GM21381 (cell line): ENCODE data around the gene REC8.

ENCODE experiments used
- ATAC-seq: cut with Tn5 transposase; IDR thresholded peaks from one replicate; pipeline ENCODE4 v1.9.1; 2021; ENCODE audit warnings: mild to moderate bottlenecking, moderate library complexity; ENCODE audit not compliant: unreplicated experiment

Gene REC8

DNA sequence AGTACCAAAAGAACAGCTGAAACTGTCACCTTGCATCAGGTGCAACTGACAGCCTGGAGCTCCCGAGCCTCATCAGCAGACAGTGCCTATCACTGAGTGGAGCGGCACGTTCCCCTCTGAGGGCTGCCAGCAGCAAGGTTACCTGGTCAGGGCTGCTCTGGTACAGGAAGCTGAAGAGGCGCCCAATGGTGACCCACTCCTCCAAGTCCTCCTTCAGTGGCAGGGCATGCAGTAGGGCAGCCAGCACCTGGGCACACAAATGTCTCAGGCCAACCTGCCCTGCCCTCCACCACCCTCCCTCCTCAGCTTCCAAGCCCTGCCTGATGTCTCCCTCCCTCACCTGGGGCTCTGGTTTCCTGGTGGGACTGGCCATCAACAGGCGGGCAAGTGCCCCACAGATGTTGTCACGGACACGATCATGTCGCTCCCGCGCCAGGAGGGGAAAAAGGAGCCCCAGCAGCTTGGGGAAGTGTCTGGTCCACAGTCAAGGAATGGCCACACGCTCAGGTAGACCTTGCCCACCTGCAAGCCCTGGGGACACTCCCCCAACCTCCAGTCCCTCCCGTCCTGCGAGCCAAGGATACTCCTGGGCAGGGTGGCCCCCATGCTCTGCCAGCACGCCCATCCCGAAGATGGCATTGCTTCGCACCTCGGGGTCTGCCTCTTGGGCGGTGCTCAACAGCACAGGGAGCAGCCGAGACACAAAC lies 9.6 kb downstream of the REC8 start:
- no peak for ATAC-seq

DNA sequence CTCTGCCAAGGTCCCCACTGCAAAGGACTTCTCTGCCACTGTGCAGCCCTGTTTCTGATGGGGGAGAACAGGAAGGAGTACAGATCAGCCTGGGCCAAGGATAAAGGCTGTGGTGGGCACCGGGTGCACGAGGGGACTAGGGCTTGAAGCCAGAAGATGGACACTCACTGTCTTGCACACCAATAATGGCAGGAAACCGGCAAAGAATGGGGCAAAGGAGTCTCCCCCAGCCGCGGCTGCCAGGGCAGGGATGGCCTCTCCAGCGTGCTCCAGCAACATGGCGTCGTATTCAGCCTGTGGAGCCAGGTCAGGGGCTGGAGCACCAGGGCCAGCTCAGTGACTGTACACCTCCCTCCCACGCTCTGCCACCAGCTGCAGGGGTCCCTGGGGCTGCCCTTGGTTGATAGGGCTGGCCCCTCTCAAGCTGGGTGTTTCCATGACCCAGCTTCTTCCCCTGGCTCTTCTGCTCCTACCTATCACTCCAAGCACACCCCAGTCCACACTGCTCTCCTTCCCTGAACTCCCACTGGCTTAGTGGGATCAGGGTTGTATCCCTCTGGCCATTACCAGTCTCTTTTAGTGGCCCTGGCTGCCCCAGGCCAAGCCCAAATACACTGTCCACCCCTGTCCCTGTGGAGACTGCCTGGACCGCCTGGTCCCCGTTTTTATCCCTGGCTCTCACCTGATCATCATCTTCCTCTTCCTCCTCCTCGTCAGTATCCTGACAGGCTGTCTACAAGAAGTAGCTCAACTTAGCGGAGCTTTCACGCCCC lies 10.4 kb downstream of the REC8 start:
- ATAC-seq, result no peak

DNA sequence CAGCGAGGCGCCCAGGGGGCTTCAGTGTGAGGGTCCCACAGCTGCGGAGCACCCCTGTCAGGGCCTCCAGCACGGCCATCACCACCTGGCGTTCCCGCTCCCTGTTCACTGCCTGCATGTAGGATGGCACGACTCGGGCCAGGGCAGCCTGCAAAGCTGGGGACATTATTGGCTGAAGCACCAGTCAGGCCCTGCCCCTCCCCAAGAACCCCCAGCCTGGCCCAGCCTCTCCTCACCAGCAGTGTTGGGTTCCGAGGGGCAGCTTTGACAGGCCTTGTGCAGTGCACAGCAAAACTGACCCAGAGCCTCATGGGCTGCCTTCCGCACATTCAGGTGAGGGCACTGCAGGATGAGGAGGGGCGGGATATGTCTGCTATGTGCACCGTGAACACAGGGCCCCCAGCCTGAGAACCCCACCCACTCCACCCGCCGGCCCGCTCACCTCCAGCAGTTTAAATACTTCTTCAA lies 11.2 kb downstream of the REC8 start:
- ATAC-seq, result no peak

DNA sequence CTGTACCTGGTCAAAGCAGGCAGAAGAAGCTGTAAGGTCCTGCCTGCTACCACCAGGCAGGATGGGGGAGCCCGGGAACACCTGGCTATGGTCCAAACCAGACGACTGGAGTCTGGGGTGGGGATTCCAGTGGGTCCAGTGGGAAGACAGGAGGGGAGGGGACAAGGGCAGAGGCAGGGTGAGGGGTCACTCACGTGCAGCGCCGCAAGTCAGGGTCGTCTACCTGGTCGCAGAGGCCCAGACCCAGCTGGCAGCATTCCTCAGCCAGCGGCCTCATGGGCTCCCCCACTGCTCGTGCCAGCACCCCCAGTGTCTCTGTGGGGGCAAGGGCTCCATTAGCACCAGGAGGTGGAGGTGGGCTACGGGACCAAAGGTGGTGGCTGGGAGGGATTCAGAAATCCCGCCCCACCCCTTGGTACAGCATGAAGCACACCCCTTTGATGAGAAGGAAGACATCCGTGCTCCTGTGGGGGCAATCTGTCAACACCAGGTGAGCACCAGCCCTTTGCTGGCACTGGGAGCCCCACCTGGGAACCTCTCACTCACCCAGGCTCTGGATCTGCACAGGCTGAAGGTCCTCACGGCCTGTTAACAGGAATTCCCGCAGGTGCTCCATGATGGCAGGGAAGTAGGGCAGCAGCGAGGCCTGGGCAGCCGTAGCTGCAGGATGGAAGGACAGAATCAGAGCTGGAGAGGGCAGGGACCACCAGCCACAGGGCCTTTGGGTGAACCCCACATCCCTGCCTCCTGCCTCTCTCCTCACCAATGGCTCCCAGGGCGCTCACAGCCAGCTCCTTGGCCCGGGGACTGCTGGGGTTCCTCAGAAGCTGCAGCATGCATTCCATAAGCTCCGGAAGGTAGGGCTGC lies 12.5 kb downstream of the REC8 start:
- no peak for ATAC-seq

DNA sequence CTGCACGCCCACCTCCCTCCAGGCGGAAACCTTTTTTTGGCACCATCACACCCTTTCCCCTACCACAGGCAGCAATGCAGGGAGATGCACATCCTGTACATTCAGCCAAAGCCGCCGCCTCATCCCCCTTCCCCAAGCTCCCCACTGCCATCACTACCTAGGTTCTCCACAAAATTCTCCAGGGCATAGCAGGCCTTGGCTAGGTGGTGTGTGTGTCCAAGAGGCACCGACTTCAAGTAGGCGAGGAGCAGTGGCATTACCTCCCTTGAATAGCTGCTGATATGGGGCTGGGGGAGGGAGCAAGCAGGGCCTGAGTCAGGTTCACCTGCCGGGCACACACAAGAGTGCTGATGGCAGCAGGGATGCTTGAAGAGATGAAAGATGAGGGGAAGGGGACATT lies 13.1 kb downstream of the REC8 start:
- ATAC-seq, result no peak

DNA sequence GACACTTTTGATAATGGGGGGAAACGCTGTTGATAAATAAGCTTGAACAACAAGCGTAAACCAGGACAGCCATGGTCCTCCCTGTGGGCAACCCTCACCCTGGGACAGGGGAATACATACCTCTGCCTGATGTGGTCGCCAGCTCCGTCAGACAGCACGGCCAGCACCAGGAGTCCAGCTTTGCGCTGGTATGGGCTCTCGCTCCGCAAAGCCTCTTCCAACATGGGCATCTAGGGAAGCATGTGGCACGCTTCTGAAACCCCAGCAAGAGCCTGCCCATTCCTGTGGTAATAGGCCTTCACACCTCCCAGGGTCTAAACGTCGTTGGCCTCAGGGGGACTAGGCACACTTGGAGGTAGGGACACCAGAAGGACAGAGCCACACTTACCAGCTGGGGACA lies 13.9 kb downstream of the REC8 start:
- no peak for ATAC-seq

DNA sequence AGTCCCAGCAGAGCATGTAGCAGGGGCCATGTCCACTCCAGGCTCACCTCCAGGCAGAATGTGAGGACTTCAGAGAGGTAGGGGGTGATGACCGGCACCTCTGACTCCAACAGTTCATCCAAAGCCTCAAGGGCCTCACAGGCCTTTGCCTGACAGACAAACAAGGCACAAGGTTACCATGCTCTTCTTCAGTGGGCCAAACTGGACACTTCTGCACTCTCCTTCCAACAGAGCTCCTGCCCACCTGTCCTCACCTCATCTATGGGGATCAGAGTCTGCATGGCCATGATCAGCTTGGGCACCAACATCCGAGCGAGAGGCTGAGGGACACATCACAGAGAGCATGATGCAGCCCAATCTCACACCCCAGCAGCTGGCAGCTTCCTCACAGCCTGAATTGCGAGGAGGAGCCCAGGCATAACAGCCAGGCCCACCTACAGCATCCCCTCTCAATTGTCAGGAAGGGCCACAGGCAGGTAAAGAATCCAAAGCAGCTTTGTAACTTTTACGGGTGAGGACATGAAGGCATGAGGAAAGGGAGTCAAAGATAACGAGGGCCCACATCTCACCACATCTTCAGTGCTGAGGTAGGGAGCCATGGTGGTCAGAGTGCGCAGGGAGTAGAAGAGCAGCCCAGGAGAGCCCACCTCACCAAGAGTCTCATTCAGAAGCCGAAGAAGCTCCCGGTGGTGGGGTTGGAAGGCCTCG lies 15.1 kb downstream of the REC8 start:
- no peak for ATAC-seq

DNA sequence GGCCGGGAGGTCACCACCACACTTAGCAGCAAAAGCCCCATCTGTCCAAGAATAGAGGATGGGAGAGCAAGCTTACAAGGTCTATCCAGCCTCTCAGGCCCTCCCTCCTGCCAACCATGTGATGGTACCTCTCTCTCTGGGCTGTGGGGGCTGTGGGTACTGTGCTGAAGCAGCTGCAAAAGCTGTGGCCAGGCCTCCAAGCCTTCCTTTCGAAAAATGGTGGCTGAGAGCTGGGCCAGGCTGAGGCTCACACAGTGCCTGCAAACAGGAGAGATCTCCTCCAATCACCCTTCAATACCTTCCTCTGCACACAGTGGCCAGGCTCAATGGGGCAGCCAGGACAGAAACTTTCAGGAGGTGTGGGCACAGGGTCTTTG lies 15.6 kb downstream of the REC8 start:
- no peak for ATAC-seq

DNA sequence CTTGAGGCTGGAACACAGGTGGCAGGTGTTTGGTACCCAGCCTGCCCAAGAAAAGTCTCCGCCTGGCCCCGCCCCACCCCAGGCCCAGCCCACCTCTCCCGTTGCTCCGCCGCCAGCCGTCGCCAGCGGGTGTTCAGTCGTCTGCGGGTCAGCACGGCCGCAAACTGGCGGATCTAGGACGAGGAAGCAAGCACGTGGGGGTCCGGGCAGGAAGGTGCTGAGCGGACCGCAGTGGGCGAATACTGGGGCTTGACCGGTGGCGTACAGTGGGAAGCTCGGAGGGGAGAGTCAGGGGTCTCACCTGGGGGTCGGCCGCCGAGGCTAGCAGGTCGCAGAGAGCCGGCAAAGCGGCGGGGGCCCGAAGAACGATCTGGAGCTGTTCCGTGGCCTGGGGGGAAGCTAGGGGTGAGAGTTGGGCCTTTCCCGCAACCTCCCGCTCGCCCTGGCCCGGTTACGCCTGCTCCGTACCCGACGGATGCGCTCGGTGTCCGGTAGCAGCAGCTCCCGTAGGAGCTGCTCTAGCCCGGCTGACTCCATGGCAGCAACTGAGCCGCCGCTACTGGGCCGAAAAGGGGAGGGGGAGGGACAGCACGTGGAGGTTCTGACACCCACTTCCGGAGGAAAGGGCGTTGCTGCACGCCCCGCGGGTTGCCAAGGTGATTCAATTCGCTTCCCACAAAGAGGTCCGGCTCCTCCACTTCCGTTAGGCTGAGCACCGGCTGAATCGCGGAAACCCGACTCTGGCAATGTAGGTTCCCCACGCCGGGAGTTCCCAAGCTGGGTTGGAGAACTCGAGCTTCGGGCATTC lies 16.6 kb downstream of the REC8 start, which contains the start of gene IPO4:
IPO4 (minus strand) TSS at position 566 of the 808 bp plus-strand sequence; CDS start at position 537, 29 bp downstream.
- peak; percentile 88 for ATAC-seq

DNA sequence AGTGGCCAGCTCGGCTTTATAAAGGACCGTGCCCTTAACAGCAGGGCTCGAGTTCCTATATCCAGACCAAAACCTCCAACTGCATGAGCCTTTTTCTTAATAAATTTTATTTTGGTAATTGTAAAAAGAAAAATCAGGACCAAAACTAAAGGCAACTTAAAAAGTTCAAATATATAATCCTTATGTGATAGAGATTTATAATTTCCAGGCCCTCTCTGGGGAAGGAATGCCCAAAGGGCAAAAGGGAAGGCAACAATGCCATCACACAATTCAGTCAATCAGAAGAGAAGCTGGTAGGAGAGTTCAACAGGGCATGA lies 17.1 kb downstream of the REC8 start:
- no peak for ATAC-seq

DNA sequence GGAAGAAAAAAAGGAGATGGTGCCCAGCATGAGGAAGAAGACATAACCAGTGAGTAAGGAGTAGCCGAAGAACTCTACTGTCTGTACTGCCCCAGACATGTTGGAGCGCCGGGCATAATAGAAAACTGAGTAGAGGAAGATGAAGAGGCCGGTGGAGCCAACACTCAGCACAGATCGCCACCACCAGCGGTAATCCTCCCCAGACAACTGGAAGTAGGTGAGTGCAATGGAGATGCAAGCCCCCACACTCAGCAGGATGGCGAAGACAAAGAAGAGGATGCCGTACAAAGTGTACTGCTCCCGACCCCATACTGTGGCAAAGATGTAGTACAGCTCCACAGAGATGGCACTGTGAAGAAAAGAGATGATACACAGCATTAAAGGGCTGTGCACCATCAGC lies 17.6 kb downstream of the REC8 start:
- no peak for ATAC-seq

DNA sequence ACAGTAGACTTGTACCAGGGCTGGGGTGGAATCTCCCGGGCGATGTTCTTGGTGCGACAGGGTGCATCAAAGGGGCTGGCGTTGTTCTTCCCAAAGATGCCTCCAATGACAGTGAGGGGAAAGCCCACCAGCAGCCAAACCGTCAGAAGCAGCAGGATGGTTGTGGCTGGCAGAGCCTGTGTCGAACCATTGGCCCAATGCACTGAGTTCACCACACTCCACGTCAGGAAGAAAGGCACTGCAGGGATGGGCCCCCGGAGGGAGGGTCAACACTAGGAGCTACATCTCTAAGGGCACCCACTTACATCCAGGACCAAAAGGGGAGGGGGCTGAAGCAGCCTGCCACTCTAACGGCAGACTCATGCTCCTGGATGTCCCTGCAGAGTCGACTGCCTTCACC lies 18.5 kb downstream of the REC8 start:
- no peak for ATAC-seq

DNA sequence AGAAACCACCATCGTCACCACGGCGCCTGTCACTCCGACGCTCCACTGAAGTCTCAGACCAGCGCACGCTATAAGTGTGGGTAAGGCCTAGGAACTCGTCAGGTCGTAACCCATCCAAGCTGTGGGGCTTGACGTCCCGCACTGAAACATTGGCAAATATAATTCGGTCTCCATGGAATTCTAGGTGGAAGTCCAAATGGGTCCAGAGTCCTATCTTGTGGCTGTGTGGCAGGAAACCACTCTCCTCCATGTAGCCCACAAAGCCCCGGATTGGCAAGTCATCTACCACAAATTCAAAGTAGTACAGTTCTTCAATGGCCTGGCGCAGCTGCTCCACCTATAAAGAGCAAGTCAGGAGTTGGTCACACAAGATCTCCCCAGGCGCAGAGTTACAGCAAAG lies 21.1 kb downstream of the REC8 start:
- ATAC-seq, result no peak

DNA sequence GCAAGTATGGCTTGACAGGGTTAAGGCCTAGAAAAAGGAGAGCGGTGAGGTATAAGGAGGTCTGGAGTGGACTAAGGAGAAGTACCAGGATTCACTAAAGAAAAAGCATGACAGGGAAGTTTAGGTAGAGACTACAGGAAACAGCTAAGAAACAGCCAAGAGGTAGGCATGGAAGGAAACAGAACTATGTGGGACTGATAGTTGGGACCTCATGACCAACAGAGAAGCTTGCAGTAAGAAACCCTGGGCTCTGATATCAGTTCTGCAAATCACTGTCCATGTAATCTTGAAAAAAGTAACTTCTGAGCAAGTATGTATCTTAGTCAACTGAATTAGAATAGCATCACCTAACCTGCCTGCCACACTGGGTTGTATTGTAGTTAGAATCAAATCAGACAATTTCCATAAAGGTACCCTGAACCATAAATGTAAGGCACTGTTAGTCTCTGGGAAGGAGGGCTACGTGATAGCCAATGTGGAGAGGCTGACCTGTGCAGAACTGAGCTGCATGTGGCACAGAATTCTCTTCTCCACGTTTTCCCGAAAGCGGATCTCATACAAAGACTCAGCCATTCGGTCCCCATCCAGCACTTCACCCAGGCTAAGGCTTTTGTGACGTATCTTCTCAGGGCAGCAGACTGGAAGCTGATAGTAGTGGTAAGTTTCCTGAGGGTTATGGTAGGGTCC lies 22.4 kb downstream of the REC8 start:
- ATAC-seq, result no peak

DNA sequence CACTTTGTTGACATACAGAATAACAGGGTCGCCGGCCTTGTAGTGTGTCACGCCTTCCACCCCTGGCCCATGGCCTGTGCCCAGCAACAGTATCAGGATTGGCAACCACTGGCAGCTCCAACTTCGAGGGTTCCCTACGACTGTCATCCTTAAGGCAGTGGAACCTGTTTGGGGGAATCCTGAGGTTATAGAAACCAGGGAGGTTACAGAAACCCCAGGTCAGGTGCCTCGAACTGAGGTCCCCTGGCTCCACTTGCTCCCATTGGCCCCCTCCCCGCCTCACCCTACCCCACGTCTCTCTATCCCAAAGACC lies 22.9 kb downstream of the REC8 start:
- no peak for ATAC-seq

DNA sequence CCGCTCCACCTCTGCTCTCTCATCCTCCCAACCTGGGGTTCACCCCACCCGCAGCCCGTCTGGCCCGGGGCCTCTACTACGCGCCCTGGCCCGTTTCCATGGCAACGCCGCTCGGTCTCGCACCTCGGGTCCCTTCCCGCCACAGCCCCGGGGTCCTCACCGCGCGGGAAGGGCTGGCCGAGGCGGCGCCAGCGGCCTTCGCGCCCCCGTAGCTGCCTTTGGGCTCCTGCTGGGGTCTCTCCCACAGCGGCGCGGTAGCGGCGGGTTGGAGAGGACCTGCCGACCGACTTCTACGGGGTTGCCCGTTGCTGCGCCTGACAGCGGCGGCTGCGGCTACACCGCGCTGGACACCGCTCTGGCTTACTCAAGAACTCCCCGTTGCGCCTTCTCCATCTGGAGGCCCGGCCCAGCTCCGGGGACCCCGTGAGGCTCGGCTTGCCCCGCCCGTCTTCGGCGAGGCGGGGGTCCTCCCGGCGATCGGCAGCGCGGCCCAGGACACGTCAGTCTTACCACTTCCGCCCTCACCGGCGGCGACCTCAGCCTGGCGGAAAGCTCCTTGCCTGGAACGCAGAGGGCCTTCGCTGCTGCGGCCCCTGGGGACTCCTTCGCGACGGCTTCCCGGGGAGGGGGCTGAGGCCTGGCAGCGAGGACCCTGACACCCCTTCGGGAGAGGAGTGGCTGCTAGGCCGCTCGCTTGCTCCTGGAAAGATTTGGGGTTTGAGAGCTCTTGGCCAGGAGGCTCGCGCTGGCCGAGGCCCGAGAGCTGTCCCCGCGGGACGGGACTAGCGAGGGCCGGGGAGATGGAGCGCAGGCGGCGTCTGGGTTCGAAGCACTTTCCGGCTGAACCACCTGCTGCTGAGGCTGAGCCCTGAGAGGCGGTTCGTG lies 23.5 kb downstream of the REC8 start, which contains the start of gene TM9SF1:
TM9SF1 (minus strand) TSS at position 256 of the 885 bp plus-strand sequence. CDS start 422 bp downstream, outside the sequence.
- ATAC-seq, result peak; percentile 85

DNA sequence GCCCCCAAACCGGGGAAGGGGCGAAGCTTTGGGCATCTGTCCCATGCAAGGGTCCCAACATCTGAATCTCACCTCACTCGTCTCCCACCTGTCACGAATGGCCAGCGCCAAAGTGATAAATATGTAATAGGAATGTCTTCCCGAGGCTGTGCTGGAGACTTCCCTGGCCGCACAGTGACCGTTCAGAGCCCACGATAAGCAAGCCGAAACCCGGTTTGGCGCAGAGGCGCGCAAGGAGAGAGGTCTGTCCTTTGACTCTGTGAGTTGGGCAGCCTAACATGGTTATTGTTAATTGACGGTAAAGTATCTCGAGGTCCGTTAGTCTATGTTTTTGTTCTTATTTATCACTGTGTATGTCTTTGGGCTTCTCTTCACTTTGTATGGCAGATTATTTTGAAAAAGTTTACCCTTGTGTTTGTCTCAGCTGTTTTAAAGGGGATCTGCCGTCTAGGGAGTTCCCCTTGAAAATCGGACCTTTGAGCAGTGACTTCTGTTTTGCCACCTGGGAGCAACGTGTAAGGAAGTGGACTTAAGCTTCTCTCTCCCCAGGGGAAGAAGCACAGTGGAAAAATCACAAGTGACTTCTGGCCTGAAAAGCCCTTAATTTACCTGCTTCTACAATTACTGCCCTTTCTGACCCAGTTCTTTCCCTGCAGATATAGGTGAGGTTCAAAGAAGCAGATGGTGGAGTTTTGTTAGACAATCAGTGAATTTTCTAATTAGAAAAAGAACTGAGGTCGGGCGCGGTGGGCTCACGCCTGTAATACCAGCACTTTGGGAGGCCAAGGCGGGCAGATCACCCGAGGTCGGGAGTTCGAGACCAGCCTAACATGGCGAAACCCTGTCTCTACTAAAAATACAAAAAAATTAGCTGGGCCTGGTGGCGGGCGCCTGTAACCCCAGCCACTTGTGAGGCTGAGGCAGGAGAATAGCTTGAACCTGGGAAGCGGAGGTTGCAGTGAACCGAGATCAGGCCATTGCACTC lies 24.5 kb downstream of the REC8 start:
- peak; percentile 19 for ATAC-seq
